Stimulated activated CD8-positive, alpha-beta memory T cell treated with anti-CD3 and anti-CD28 coated beads, Interleukin-15, amount 100 ng/mL, for 1 hour (primary cell): Measurements from ENCODE around the gene TMEM218.

Experiments used
- DNase-seq: peaks from one replicate; pipeline ENCODE4 v3.0.0-alpha.2; 2020; ENCODE audit warnings: low read depth

Gene TMEM218

DNA sequence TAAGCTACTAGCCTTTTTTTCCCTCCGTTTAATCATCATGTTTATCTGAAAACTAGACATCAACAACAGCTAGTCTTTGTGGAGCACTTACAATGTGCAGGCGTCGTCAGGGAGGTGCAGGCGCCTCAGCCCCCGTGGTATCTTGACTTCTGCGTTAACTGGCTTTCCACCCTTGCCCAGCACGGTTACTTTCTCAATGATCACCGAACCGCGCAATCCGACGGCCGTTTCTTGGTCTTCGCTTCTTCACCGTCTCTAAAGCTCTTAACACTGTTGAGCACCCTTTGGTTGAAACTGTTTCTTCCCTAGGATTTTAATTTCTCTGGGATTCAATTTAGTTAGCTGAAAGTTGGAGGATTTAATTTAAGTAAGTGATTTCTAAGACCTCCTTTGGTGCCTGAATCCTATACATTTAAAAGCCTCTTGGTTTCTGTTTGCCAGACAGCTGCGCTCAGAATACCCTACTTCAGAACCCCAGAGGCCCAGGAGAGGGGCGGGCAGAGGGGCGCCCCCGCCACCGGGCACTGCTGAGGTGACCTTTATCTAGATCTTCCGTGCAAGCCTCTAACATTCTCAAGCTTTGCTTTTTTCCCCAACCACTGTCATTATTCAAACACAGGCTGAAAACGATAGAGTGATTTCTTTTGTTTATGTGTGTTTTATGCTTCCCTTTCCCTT, 18.0 kb upstream of the TMEM218 start:
- no peak for DNase-seq

- no peak for DNase-seq
These were observed 17.0 kb upstream of the TMEM218 start for GRCh38 chr11:125128450-125128849.

GRCh38 chr11:125124618-125124992, 13.2 kb upstream of the TMEM218 start:
- DNase-seq: no peak

- no peak for DNase-seq
These were observed 12.7 kb upstream of the TMEM218 start for GRCh38 chr11:125123947-125124617.

DNA sequence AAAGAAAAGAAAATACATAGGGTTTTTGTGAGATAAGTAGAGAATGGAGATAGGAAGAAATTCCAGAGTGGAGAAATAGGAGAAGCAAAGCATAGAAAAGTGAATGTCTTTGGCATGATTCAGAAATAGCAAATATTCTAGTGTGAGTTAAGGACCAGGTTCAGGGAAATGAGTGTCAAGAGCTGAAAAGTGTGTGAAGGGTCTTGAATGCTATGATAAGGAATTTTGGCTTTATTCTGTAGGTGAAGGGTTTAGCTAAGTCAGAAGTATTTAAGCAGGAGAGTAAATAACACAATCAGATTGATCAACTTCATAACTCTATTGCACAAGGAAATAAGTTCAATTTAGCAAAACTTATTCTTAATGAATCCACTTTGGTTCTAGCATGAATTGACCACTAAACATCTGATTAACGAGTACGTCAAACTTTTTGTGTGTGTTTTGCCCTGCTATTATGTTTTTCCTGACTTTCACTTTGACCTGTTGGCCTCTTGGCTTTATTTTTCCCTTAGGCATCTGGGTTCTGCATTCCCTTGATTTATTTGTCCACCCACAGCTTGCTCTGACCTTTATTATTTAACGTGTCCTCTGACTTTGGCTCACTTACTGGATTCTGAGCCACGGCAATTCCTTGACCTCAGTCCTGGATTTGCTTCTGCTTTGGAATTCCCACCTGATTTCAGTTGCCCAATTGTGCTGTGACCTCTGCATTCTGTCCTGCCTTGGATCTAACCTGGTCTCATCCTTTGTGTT, 11.9 kb upstream of the TMEM218 start:
- no peak for DNase-seq

GRCh38 chr11:125117429-125117828, 6.0 kb upstream of the TMEM218 start:
- no peak for DNase-seq

DNA sequence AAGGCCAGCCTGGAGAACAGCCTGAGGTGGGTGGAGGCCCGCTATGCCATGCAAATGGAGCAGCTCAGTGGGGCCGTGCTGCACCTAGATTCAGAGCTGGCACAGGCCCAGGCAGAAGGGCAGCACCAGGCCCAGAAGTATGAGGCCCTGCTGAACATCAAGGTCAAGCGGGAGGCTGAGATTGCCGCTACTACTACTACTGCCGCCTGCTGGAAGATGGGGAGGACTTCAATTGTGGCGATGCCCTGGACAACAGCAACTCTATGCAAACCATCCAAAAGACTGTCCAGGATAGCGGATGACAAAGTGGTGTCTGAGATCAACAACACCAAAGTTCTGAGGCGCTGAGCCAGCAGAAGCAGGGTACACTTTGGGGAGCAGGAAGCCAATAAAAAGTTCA, 3.1 kb upstream of the TMEM218 start:
- no peak for DNase-seq

DNA sequence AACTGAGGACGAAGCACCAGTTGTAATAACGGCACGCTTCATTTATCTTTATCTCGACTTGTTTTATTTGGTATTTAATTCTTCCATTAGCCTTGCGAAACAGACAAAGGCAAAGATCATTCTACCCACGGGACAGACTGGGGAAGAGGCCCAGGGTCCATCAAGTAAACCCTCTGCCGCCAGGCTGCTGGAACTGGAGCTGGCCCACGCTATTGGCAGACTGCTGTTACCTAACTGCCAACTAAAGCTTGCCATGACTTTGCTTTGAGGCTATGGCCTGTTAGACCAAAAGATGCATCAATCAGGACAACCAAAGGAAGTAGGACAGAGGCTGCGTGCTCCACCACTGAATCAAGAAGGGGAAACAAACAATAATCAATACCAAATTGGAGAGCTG, 780 bp upstream of the TMEM218 start:
- DNase-seq: no peak

DNA sequence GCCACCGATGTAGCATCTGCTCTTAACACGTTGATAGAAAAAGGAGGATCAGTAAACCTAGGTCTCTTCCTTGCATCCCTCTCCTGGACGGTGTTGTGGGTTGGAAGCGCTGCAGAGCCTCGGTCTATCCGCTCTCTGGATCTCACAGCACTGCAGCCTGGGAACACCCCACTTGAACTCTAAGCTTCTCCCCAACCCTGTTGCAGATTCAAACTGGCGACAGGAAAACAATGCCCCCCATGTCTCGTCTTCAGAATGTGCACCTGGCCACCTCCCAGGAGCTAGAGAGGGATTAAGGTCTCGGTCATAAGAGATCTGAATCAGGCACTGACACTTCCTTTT, 454 bp downstream of the TMEM218 start:
- DNase-seq: no peak

- no peak for DNase-seq
These were observed 920 bp downstream of the TMEM218 start for GRCh38 chr11:125110506-125110905.

DNA sequence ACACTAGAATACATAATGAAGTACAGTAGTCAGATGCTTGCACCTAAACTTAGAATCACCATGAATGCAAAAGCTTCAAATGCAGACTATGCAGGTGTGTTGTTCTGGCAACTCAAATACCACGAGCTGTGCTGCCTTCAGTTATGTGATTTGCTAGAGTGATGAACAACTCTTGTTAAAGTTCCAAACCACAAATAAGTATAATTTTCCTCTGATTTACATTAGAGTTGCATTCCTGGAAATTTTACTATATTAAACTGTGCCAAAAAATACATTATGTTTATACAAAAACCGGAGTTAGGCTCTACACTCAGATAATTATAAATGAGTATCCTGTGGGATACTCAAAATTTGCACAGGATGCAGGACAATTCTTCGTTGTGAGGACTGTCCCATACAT, 3.0 kb downstream of the TMEM218 start:
- DNase-seq: no peak

DNA sequence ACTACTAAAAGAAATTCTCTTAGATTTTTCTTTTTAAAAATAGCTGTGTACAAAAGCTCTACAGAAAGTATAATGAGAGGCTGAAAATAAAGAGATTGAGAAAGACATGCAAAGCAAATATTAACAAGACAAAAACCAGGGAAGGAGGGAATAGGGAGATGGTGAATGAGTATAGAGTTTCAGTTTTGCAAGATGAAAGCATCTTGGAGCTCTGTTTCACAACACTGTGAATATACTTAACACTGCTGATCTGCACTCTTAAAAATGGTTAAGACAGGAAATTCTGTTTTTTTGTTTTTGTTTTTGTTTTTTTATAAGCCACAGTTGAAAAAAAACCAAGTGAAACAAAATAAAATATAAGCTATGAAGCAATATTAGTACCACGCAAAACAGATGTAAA, 5.5 kb downstream of the TMEM218 start:
- no peak for DNase-seq

DNA sequence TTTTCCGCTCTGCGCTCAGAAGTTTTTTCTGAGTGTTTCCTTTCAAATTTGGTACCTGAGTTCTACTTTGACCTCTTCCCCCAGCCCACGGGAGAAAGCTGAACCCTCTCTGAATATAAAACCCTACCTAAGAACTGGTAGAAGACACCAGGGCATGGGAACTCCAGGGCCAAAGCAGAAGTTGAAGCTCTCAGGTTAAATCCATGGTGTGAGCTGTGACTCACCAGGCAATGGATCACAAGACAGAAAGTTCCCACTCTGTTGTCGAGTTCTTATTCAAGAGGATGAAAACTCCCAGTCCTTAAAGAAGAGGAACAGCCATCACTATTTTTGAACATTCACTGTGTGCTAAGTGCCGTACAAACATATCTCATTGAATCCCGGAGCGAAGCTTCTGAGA, 8.9 kb downstream of the TMEM218 start:
- no peak for DNase-seq

DNA sequence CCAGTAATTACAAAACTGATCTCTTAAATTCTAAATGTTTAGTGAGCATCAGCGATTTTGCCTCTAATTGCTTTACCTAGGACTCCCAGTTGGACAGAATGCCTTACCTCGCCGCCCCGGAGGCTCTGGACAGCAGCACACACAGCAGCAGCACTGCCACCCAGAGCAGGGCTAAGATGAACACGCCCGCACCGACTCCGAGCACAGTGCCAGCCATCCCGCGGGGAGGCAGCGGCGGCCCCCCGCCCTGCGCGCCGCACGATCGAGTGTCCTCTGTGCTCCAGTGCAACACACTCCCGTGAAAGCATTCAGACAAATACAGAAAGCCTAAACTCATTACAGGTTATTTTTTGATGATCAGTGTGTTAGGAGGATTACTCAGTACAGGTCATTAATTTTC, 9.4 kb downstream of the TMEM218 start:
- DNase-seq: no peak

- DNase-seq: no peak
These were observed 9.8 kb downstream of the TMEM218 start for GRCh38 chr11:125101596-125101995.

DNA sequence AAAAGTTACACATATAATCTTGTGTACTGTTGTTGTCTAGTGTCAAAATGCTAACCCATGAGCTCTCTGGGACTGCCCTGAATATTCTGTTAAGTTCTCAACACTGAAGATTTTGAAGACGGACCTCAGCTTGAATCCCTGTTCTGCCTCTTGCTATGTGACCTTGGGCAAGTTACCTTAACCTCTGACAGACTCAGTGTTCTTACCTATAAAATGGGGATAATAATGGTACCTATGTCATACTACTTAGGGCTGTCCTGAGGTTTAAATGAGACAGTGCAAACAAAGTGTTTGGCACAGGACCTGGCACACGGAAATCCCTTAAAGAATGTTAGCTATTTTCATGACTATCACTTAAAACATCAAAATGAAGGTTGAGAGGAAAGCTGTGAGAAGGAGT, 11.3 kb downstream of the TMEM218 start:
- no peak for DNase-seq

DNA sequence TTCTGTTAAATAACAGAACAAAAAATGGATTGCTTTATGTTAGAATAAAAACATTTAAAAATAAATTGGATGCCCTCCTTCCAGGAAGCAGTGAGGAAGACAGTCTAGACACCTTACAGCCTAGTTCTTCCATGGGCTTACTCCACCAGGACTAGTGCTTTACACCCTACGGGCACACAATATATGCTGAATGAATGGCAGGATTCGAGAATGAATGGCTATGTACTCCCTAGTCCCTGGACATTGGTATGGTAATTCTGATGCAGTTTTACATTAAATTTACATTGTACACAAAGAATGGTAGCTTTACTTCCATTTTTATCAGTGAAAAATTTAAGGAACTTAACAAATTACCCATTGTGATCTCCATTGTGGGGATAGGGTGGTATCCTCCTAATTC, 16.7 kb downstream of the TMEM218 start:
- DNase-seq: no peak

DNA sequence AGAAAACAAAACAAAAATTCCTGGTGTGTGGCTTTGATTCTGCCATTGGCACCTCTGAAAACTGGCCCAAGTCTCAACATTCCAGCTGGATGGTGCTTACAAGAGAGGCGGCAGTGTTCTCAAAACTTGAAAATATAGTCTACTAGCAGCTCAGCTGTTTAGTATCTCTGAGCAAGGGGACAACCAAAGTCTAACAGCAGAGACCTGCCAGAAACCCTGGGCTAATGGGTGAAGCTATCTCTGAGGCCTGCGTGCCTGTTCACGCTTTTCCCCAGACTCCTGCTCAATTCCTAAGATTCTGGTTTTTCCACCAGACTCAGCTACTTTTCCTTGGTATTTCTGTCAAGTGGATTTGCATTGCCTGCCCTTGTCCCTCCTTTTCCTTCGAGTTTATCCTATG, 17.9 kb downstream of the TMEM218 start:
- no peak for DNase-seq

- DNase-seq: no peak
These were observed 18.8 kb downstream of the TMEM218 start for GRCh38 chr11:125092669-125093068.

- DNase-seq: no peak
These were observed 19.4 kb downstream of the TMEM218 start for GRCh38 chr11:125091877-125092664.

GRCh38 chr11:125091247-125091876, 20.1 kb downstream of the TMEM218 start:
- DNase-seq: no peak

DNA sequence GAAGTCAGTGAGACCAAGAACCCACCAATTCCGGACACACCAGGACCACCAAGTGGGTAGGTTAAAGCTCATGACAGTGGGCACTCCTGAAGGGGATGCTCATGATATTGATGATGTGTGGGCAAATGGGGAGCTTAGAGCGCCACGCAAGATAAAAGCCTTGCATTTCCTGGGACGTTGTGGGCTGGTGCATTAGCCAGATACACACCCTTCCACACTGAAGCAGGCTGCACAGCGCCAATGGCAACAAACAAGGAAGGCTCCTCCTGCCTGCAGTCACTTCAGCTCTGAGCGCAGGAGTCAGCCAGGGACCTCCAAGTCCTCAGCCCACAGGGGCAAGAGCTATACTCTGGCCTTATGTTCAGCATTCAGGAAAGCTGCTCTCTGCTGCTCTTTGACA, 20.6 kb downstream of the TMEM218 start:
- DNase-seq: no peak
